ENCODE data around the gene ARHGAP10.

The ARHGAP10 gene

DNA sequence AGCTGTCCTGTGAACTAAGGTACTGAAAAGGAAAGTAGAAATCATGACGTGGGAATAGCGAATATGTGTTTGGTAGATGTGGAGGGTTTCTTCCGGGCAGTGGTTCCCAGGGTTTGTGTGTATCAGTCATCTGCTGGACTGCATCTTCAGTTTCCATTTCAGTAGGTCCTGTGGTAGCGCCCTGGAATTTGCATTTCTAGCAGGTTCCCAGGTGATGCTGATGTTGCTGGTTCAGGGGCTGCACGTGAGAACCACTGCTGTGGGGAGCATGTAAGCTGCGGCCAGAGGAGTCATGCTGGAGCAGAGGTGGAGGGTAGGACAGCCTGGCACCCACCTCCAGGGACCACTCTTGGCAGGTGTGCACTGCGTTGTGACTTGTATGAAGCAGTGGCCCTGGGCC is 47.1 kb downstream of the ARHGAP10 start:
- TF ChIP-seq EZH2phosphoT487 (IDR thresholded peaks at IDR 0.05; ENCODE audit: borderline replicate concordance, low read length) = no peak
- TF ChIP-seq, protein P1, sequence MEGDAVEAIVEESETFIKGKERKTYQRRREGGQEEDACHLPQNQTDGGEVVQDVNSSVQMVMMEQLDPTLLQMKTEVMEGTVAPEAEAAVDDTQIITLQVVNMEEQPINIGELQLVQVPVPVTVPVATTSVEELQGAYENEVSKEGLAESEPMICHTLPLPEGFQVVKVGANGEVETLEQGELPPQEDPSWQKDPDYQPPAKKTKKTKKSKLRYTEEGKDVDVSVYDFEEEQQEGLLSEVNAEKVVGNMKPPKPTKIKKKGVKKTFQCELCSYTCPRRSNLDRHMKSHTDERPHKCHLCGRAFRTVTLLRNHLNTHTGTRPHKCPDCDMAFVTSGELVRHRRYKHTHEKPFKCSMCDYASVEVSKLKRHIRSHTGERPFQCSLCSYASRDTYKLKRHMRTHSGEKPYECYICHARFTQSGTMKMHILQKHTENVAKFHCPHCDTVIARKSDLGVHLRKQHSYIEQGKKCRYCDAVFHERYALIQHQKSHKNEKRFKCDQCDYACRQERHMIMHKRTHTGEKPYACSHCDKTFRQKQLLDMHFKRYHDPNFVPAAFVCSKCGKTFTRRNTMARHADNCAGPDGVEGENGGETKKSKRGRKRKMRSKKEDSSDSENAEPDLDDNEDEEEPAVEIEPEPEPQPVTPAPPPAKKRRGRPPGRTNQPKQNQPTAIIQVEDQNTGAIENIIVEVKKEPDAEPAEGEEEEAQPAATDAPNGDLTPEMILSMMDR (IDR thresholded peaks at IDR 0.05; ENCODE audit: low read depth, low read length, poor library complexity, severe bottlenecking) = no peak
- no peaks in the 10 kb centered on the region for H3K79me2 ChIP-seq (ENCODE audit: control insufficient read depth, low read length)
- no peaks in the 10 kb centered on the region for H3K9me2 ChIP-seq (replicated peaks; ENCODE audit: control insufficient read depth, low read length)
- no peaks in the 10 kb centered on the region for H3K36me3 ChIP-seq (ENCODE audit: control insufficient read depth, low read length)
- peak overlapping the region; percentile 43 for H3K4me2 ChIP-seq (ENCODE audit: low read length)
- no peak overlapping the region for H3K27ac ChIP-seq (ENCODE audit: low read depth, low read length)
- H3K4me1 ChIP-seq (ENCODE audit: control insufficient read depth, low read length) = peaks cover 21% of the 10 kb centered on the region
- H3F3A ChIP-seq (ENCODE audit: control insufficient read depth, insufficient read depth) = no peaks in the 10 kb centered on the region
- H3K27me3 ChIP-seq (ENCODE audit: control insufficient read depth, low read length) = peaks cover 7% of the 10 kb centered on the region; the same call in 1 of the 2 replicates
- no peak overlapping the region; the same call in 1 of the 2 replicates for H3K4me3 ChIP-seq (ENCODE audit: low read length)
- H3K9me3 ChIP-seq (ENCODE audit: control insufficient read depth, insufficient read depth, low read length) = no peaks in the 10 kb centered on the region
- H4K20me1 ChIP-seq (ENCODE audit: control insufficient read depth, insufficient read depth, low read depth, low read length) = no peaks in the 10 kb centered on the region

DNA sequence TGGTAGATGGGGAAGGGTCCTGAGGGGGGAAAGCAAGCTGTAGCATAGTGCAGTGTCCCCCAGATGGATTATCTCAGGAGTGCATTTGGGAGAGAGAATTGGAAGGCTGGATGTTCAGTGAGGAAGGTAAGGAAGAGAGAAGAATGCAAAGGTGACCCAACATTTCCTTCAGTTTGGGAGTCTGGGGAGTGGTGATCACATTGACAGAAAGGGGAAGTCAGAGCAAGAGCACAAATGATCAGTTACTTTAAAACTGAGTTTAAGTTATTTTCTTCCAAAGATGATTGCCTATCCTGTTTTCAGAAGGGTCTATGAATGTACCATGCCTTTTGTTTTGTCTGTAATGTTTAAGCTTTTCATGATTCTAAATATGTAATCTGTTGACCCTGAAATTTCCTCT is 47.6 kb downstream of the ARHGAP10 start:
- Histone ChIP-seq H4K20me1 (ENCODE audit: control insufficient read depth, insufficient read depth, low read depth, low read length) (no peaks in the 10 kb centered on the region), H3K36me3 (ENCODE audit: control insufficient read depth, low read length) (no peaks in the 10 kb centered on the region), H3K9me3 (ENCODE audit: control insufficient read depth, insufficient read depth, low read length) (no peaks in the 10 kb centered on the region), H3K4me2 (ENCODE audit: low read length) (peak overlapping the region; percentile 43), H3K9me2 (replicated peaks; ENCODE audit: control insufficient read depth, low read length) (no peaks in the 10 kb centered on the region), H3F3A (ENCODE audit: control insufficient read depth, insufficient read depth) (no peaks in the 10 kb centered on the region), H3K79me2 (ENCODE audit: control insufficient read depth, low read length) (no peaks in the 10 kb centered on the region), H3K4me1 (ENCODE audit: control insufficient read depth, low read length) (peaks cover 21% of the 10 kb centered on the region), H3K27me3 (ENCODE audit: control insufficient read depth, low read length) (peaks cover 7% of the 10 kb centered on the region; the same call in 1 of the 2 replicates), H3K27ac (ENCODE audit: low read depth, low read length) (no peak overlapping the region), H3K4me3 (ENCODE audit: low read length) (no peak overlapping the region; the same call in none of the 2 replicates)
- TF ChIP-seq EZH2phosphoT487 (IDR thresholded peaks at IDR 0.05; ENCODE audit: borderline replicate concordance, low read length) = no peak
- TF ChIP-seq, protein P1 (IDR thresholded peaks at IDR 0.05; ENCODE audit: low read depth, low read length, poor library complexity, severe bottlenecking) = no peak

DNA sequence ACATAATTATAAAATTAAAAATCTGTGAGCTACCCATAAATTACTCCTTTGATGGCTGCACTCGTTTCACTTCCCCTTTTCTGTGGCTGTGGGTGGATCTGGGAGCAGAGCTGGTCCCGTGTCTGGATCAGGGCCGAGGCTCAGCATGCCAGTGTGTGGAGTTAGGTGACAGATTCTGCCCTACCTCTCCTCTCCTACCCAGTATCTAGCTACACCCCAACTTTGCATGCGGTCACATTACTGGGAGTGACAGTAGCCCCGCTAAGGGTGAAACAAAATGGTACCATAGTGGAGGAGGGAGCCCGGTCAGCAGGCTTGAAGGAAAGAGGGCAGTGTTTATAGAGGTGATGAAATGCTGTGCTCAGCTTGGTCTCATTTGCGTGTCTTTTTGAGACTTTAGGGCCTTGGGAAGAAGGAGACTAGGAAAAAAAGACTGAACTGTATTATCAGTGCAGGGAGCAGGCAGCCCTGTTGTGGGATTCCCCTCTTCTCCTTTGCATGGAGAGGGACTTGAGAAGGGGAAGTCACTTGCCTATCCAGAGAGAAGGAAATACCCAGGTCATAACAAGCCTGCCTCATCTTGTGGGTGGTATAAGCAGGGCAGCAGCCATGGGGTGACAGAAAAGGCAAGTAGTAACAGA is 48.4 kb downstream of the ARHGAP10 start:
- Histone ChIP-seq H3K4me1 (ENCODE audit: control insufficient read depth, low read length) (peaks cover 21% of the 10 kb centered on the region), H3K27me3 (ENCODE audit: control insufficient read depth, low read length) (peaks cover 7% of the 10 kb centered on the region; the same call in 1 of the 2 replicates), H3K4me3 (ENCODE audit: low read length) (peak overlapping the region; percentile 29), H3F3A (ENCODE audit: control insufficient read depth, insufficient read depth) (peaks cover under 1% of the 10 kb centered on the region; the same call in 1 of the 2 replicates), H3K4me2 (ENCODE audit: low read length) (peak overlapping the region; percentile 43), H3K36me3 (ENCODE audit: control insufficient read depth, low read length) (no peaks in the 10 kb centered on the region), H4K20me1 (ENCODE audit: control insufficient read depth, insufficient read depth, low read depth, low read length) (no peaks in the 10 kb centered on the region), H3K27ac (ENCODE audit: low read depth, low read length) (no peak overlapping the region), H3K9me3 (ENCODE audit: control insufficient read depth, insufficient read depth, low read length) (no peaks in the 10 kb centered on the region), H3K79me2 (ENCODE audit: control insufficient read depth, low read length) (no peaks in the 10 kb centered on the region), H3K9me2 (replicated peaks; ENCODE audit: control insufficient read depth, low read length) (no peaks in the 10 kb centered on the region)
- TF ChIP-seq EZH2phosphoT487 (IDR thresholded peaks at IDR 0.05; ENCODE audit: borderline replicate concordance, low read length) = no peak
- TF ChIP-seq, protein P1 (IDR thresholded peaks at IDR 0.05; ENCODE audit: low read depth, low read length, poor library complexity, severe bottlenecking) = no peak
